Raji (cell line): ENCODE results near the gene TMSB15C.

Experiments
- POLR2A ChIP-seq: IDR thresholded peaks from 2 replicates; pipeline ENCODE4 v1.6.1; 2011; ENCODE audit warnings: low read depth, low read length, control low read depth; ENCODE audit not compliant: insufficient read depth

The TMSB15C gene

DNA sequence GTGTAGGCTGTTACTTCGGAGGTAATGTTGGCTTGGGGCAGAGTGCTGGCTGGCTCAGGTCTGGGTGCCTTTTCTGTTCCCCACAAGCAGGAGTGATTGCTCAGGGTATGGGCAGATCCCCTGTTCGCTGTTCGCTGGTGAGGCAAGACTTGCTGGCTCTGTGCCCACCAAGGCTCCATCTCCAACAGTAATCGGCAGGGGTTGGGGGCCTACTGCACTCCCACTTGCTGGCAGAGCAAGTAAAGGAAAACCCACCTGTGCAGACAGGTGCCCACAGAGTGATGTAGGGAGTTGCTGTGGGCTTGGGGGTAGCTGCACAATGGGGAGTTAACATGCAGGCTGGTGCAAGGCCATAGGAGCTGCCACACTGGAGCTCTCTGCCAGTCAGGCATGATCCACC lies 8.0 kb upstream of the TMSB15C start:
- no peak for TF ChIP-seq POLR2A

DNA sequence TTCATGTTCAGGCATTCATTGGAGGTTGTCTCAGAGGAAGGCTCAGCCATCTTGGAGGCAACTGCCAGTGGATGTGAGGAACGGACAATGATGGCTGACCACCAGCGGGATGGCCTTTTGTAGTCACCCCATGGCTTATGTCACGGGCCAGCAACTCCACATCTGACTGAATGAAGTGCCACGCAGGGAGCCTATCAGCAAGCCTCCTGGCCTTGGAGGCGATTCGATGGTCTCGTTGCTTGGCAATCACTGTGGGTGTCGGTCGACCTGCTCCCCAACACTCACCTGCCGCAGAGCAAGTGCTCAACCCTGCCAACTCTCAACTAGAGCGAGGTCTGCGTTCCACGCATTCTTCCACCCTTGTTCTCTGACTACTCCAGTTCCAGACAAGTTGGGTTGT lies 28.9 kb downstream of the TMSB15C start:
- no peak for TF ChIP-seq POLR2A

GRCh38 chrX:104045642-104046041 lies 30.4 kb downstream of the TMSB15C start:
- TF ChIP-seq POLR2A: no peak

DNA sequence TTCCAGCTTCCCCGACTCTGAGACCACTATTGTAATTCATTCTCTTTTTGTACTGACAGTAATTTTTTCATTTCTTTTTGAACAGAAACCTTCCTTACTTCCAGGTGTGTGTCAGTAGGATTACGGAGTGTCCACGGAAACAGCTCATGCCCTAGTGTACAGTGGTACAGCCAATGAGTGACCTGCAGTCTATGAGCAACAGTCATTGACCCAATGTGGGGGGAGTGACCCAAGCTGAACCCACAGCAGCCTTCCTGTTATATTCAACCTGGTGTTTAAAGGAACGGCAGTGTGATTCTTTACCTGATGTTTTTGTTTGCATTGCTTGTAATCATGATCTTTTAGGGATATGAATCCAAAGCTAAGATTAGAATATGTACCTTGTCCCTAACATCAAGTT lies 35.0 kb downstream of the TMSB15C start:
- TF ChIP-seq POLR2A: no peak

DNA sequence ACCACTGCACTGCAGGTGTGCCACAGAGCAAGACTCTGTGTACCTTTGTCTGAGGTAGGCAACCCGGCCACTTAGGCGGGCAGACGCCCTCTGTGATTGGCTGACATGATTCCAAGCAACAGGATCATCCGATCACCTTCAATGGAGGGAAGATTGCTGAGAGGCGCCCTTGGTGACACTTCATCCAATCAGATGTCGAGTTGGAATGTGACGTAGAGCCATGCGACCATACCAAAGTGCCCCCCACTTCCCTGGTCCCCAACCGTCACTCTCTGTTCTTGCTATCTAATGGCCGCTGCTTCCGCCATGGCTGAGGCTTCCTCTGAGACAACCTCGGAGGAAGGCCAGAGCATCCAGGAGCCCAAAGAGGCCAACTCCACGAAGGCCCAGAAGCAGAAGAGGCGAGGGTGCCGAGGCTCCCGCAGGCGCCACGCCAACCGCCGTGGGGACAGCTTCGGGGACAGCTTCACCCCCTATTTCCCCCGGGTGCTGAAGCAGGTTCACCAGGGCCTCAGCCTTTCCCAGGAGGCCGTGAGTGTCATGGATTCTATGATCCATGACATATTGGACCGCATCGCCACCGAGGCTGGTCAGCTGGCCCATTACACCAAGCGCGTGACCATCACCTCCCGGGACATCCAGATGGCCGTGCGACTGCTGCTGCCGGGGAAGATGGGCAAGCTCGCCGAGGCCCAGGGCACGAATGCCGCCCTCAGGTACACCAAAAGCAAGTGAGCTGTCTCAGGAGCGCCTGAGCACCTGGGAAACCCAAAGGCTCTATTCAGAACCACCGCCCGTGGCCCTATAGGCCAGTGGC lies 36.1 kb downstream of the TMSB15C start, which contains the start of gene H2BW2:
Gene H2BW2 (plus strand): TSS at position 268 of the 817 bp plus-strand sequence. CDS start 39 bp downstream, at position 307.
- TF ChIP-seq POLR2A: no peak
